HG03060 (cell line): ENCODE measurements around the gene KISS1R.
"Not testable (repeated sequence)": the region's sequence is repeated elsewhere in the genome, so short reads cannot be mapped to it uniquely, and the experiment has no call there.

Experiments used
- ATAC-seq: cut with Tn5 transposase; IDR thresholded peaks from one replicate; pipeline ENCODE4 v1.9.1; 2021; ENCODE audit warnings: low read depth, moderate number of reproducible peaks; ENCODE audit not compliant: unreplicated experiment

KISS1R gene

GRCh38 chr19:950352-951066 lies 33.4 kb downstream of the KISS1R start:
- no peak for ATAC-seq

GRCh38 chr19:952049-952679 lies 35.0 kb downstream of the KISS1R start:
- ATAC-seq, result no peak

GRCh38 chr19:952680-953444 lies 35.7 kb downstream of the KISS1R start:
- ATAC-seq, result no peak

- no peak for ATAC-seq
Observed at GRCh38 chr19:953445-954271, 36.5 kb downstream of the KISS1R start.

- ATAC-seq, result no peak
Observed at GRCh38 chr19:954272-954671, 37.1 kb downstream of the KISS1R start.

- ATAC-seq, result no peak
Observed at GRCh38 chr19:954672-955494, 37.8 kb downstream of the KISS1R start.

GRCh38 chr19:955803-956765 lies 39.0 kb downstream of the KISS1R start:
- no peak for ATAC-seq

- ATAC-seq, result no peak
Observed at GRCh38 chr19:956766-957440, 39.8 kb downstream of the KISS1R start.

GRCh38 chr19:957578-957977 lies 40.4 kb downstream of the KISS1R start:
- not testable (repeated sequence) for ATAC-seq

GRCh38 chr19:958967-959855 lies 42.1 kb downstream of the KISS1R start:
- ATAC-seq, result no peak

GRCh38 chr19:960020-960419 lies 42.9 kb downstream of the KISS1R start:
- ATAC-seq, result no peak

- ATAC-seq, result no peak
Observed at GRCh38 chr19:960601-960938, 43.4 kb downstream of the KISS1R start.

- no peak for ATAC-seq
Observed at GRCh38 chr19:961866-962620, 44.9 kb downstream of the KISS1R start.

- no peak for ATAC-seq
Observed at GRCh38 chr19:962683-963400, 45.7 kb downstream of the KISS1R start.

GRCh38 chr19:963486-963951 lies 46.4 kb downstream of the KISS1R start:
- no peak for ATAC-seq

GRCh38 chr19:964116-964520 lies 47.0 kb downstream of the KISS1R start:
- ATAC-seq, result no peak
